IMR-90 (cell line): Measurements from ENCODE around the gene TRIM4. TPM values are rescaled to one million over a fixed set of nuclear protein-coding genes. Genes with fewer than 3 reads are reported as not detected.

ENCODE experiments used
- ATAC-seq: fragments of 200-7000 bp; cut with Tn5 transposase; 2 replicates; pipeline ENCODE4 v1.9.1; 2020; ENCODE audit warnings: low read depth, mild to moderate bottlenecking, moderate library complexity
- BruUV-seq: library from RNA; stranded (reverse); fragments of 400-500 nt; replicated peaks from 2 replicates; lab custom pipeline; 2021; lab: Mats Ljungman, UMichigan
- CTCF ChIA-PET: fragments of 300-600 bp; formaldehyde crosslinking; extraction: SDS; loops from one replicate; lab custom pipeline; 2021; ENCODE audit warnings: antibody characterized with exemption; lab: Yijun Ruan, JAX
- POLR2A ChIA-PET: fragments of 300-600 bp; sonication (Branson Sonifier 250); formaldehyde crosslinking; loops from one replicate; lab custom pipeline; 2022; ENCODE audit warnings: antibody characterized with exemption; ENCODE audit not compliant: unreplicated experiment; lab: Charles Lee
- DNase-seq: peaks from one replicate; pipeline ENCODE4 v3.0.0; 2013
- H2AFZ ChIP-seq: replicated peaks from 2 replicates; pipeline ENCODE3; 2013; ENCODE audit warnings: low read length, mild to moderate bottlenecking; ENCODE audit not compliant: poor library complexity
- H2AK5ac ChIP-seq: 2 replicates; pipeline ENCODE4 v1.6.1; 2013; ENCODE audit warnings: low read depth, low read length, inconsistent platforms
- H2AK9ac ChIP-seq: replicated peaks from 2 replicates; pipeline ENCODE3; 2013; ENCODE audit warnings: mild to moderate bottlenecking, low read depth, low read length, moderate library complexity; ENCODE audit not compliant: poor library complexity
- H2BK120ac ChIP-seq: 2 replicates; pipeline ENCODE4 v1.6.1; 2013; ENCODE audit warnings: low read depth, low read length, inconsistent platforms
- H2BK15ac ChIP-seq: 3 replicates; pipeline ENCODE4 v1.6.1; 2013; ENCODE audit warnings: low read depth, low read length, inconsistent platforms
- H2BK20ac ChIP-seq: 2 replicates; pipeline ENCODE4 v1.6.1; 2013; ENCODE audit warnings: low read depth, mild to moderate bottlenecking, inconsistent platforms, low read length, moderate library complexity
- H2BK5ac ChIP-seq: 2 replicates; pipeline ENCODE4 v1.6.1; 2013; ENCODE audit warnings: mild to moderate bottlenecking, low read depth, low read length, inconsistent platforms; ENCODE audit not compliant: poor library complexity, severe bottlenecking
- H3K14ac ChIP-seq: replicated peaks from 2 replicates; pipeline ENCODE4 v1.6.1; 2013; ENCODE audit warnings: low read depth, low read length, inconsistent platforms
- H3K18ac ChIP-seq: 2 replicates; pipeline ENCODE4 v1.6.1; 2013; ENCODE audit warnings: low read depth, low read length, control low read depth
- H3K23ac ChIP-seq: 2 replicates; pipeline ENCODE4 v1.6.1; 2013; ENCODE audit warnings: low read depth, low read length, inconsistent platforms
- H3K27ac ChIP-seq: 2 replicates; pipeline ENCODE4 v1.5.1; 2013; ENCODE audit warnings: mild to moderate bottlenecking, control low read depth, low read length; ENCODE audit not compliant: insufficient read depth
- H3K27me3 ChIP-seq: 2 replicates; pipeline ENCODE4 v1.6.1; 2013; ENCODE audit warnings: low read length; ENCODE audit not compliant: control insufficient read depth, insufficient read depth
- H3K36me3 ChIP-seq: 2 replicates; pipeline ENCODE4 v1.6.1; 2013; ENCODE audit warnings: low read length, mixed read lengths; ENCODE audit not compliant: control insufficient read depth, insufficient read depth
- H3K4ac ChIP-seq: 2 replicates; pipeline ENCODE4 v1.6.1; 2013; ENCODE audit warnings: low read depth, low read length, inconsistent platforms
- H3K4me1 ChIP-seq: 2 replicates; pipeline ENCODE4 v1.6.1; 2013; ENCODE audit warnings: low read length, mixed read lengths; ENCODE audit not compliant: control insufficient read depth, insufficient read depth
- H3K4me2 ChIP-seq: 2 replicates; pipeline ENCODE4 v1.6.1; 2013; ENCODE audit warnings: low read depth, mild to moderate bottlenecking, control low read depth, low read length, moderate library complexity
- H3K4me3 ChIP-seq: 2 replicates; pipeline ENCODE4 v1.5.1; 2013; ENCODE audit warnings: low read depth, mild to moderate bottlenecking, control low read depth, low read length, moderate library complexity; ENCODE audit not compliant: insufficient read depth
- H3K56ac ChIP-seq: 2 replicates; pipeline ENCODE4 v1.6.1; 2013; ENCODE audit warnings: low read length, inconsistent platforms; ENCODE audit not compliant: insufficient read depth; ENCODE audit errors: extremely low read depth
- H3K79me1 ChIP-seq, 2 experiments: 2 replicates each; pipeline ENCODE4 v1.6.1; 2013; ENCODE audit warnings: low read length in 2 of 2, inconsistent platforms in 1 of 2, low read depth in 1 of 2
- H3K9ac ChIP-seq: 2 replicates; pipeline ENCODE4 v1.6.1; 2013; ENCODE audit warnings: low read depth, low read length, control low read depth
- H3K9me1 ChIP-seq: 2 replicates; pipeline ENCODE4 v1.6.1; 2013; ENCODE audit warnings: low read length, inconsistent platforms; ENCODE audit not compliant: insufficient read depth
- H3K9me3 ChIP-seq: 2 replicates; pipeline ENCODE4 v1.6.1; 2013; ENCODE audit warnings: low read length; ENCODE audit not compliant: control insufficient read depth, insufficient read depth
- H4K20me1 ChIP-seq: 2 replicates; pipeline ENCODE4 v1.6.1; 2013; ENCODE audit warnings: low read length, inconsistent platforms; ENCODE audit not compliant: insufficient read depth
- H4K5ac ChIP-seq: 2 replicates; pipeline ENCODE4 v1.6.1; 2013; ENCODE audit warnings: mild to moderate bottlenecking, low read depth, low read length, control low read depth
- H4K8ac ChIP-seq, 2 experiments: 2 replicates each; pipeline ENCODE4 v1.6.1; 2013; ENCODE audit warnings: low read depth in 2 of 2, low read length in 2 of 2, control low read depth in 1 of 2, inconsistent platforms in 1 of 2
- H4K91ac ChIP-seq: 2 replicates; pipeline ENCODE4 v1.6.1; 2013; ENCODE audit warnings: low read depth, low read length, inconsistent platforms; ENCODE audit not compliant: insufficient read depth
- CEBPB ChIP-seq: IDR thresholded peaks from 2 replicates; pipeline ENCODE4 v1.6.1; 2012; ENCODE audit warnings: low read depth, low read length, improper control_type of control experiment
- CHD1 ChIP-seq: IDR thresholded peaks from 2 replicates; pipeline ENCODE4 v1.6.1; 2012; ENCODE audit warnings: low read depth, low read length, improper control_type of control experiment
- CTCF ChIP-seq: conservative IDR thresholded peaks from 2 replicates; pipeline ENCODE4 v1.5.1; 2012; ENCODE audit warnings: mild to moderate bottlenecking, low read depth, low read length, improper control_type of control experiment
- ELK1 ChIP-seq: fragments of 150-350 bp; IDR thresholded peaks from 2 replicates; pipeline ENCODE4 v1.6.1; 2016; ENCODE audit warnings: low read depth, mild to moderate bottlenecking, low read length, moderate library complexity, borderline replicate concordance
- FOS ChIP-seq: fragments of 150-350 bp; IDR thresholded peaks from 2 replicates; pipeline ENCODE4 v1.6.1; 2016; ENCODE audit warnings: low read depth, low read length
- MAZ ChIP-seq: IDR thresholded peaks from 2 replicates; pipeline ENCODE4 v1.6.1; 2012; ENCODE audit warnings: low read depth, mild to moderate bottlenecking, low read length, improper control_type of control experiment, moderate library complexity, borderline replicate concordance
- POLR2A ChIP-seq: IDR thresholded peaks from 2 replicates; pipeline ENCODE4 v1.6.1; 2012; ENCODE audit warnings: mild to moderate bottlenecking, low read depth, low read length
- RAD21 ChIP-seq: IDR thresholded peaks from 2 replicates; pipeline ENCODE4 v1.6.1; 2012; ENCODE audit warnings: low read length, improper control_type of control experiment
- RCOR1 ChIP-seq: IDR thresholded peaks from 2 replicates; pipeline ENCODE4 v1.6.1; 2012; ENCODE audit warnings: mild to moderate bottlenecking, low read length, improper control_type of control experiment; ENCODE audit not compliant: insufficient replicate concordance
- RFX5 ChIP-seq: IDR thresholded peaks from 2 replicates; pipeline ENCODE4 v1.8.0; 2012; ENCODE audit warnings: low read depth, mild to moderate bottlenecking, low read length, moderate library complexity
- SMC3 ChIP-seq: fragments of 150-350 bp; IDR thresholded peaks from 2 replicates; pipeline ENCODE4 v1.6.1; 2016; ENCODE audit warnings: low read depth, mild to moderate bottlenecking, antibody characterized with exemption, low read length, moderate library complexity
- WGBS, 2 experiments: methylation state at CpG; one replicate each; pipeline versions ENCODE4 v1.1.5 to v1.1.7; 2013; ENCODE audit warnings: missing lambda C conversion rate in 2 of 2; ENCODE audit not compliant: insufficient read length in 1 of 2; ENCODE audit errors: extremely low coverage in 2 of 2; 5-methylcytosine and 5-hydroxymethylcytosine counted together
- dilution Hi-C: fragments of 300-500 bp; cut with HindIII; formaldehyde crosslinking; loops from one replicate; pipeline ENCODE4 v1.14.3; 2018; ENCODE audit warnings: low sequenced_read_pairs; ENCODE audit not compliant: unreplicated experiment
- in situ Hi-C: fragments of 300-500 bp; cut with MboI; formaldehyde crosslinking; loops from 3 replicates; pipeline ENCODE4 v1.14.3; 2019; ENCODE audit warnings: low sequenced_read_pairs, inconsistent platforms, mixed read lengths
- intact Hi-C: fragments of 100-400 bp; cut with micrococcal nuclease; formaldehyde crosslinking; loops from 2 replicates; pipeline ENCODE4 v1.10.0; 2022
- polyA plus RNA-seq, 3 experiments: library from polyadenylated mRNA; depleted of rRNA; stranded (reverse); fragments of >200 nt; gene quantifications; 2 replicates each; pipeline ENCODE4 v1.2.3, GENCODE V29; 2012; ENCODE audit warnings: low replicate concordance in 1 of 3
- total RNA-seq: library from RNA; depleted of rRNA; stranded (reverse); fragments of >200 nt; gene quantifications from 2 replicates; pipeline ENCODE4 v1.2.3, GENCODE V29; 2012
- TF ChIP-seq, protein P1 (sequence below): fragments of 150-350 bp; IDR thresholded peaks from 2 replicates; pipeline ENCODE4 v1.6.1; 2017; ENCODE audit warnings: mild to moderate bottlenecking, antibody characterized with exemption, low read length, low read depth

Gene TRIM4
- total and polyA plus RNA-seq, 2 of the 4 experiments (the other 2 are of a cell fraction) = 10.6 to 13.4 TPM

GRCh38 chr7:99848420-99849216 lies 70.7 kb downstream of the TRIM4 start:
- H3K4me1 ChIP-seq = no peaks in the 10 kb centered on the region
- no peaks in the 10 kb centered on the region for H3K36me3 ChIP-seq
- H4K8ac ChIP-seq = no peak overlapping the region
- DNase-seq = no peak
- no peak overlapping the region for H3K56ac ChIP-seq
- H3K14ac ChIP-seq = no peak overlapping the region
- H2AK9ac ChIP-seq = no peak overlapping the region
- no peak overlapping the region for H2BK20ac ChIP-seq
- no peak overlapping the region for H2BK5ac ChIP-seq
- CTCF ChIA-PET = no interaction called here
- H3K79me1 ChIP-seq = no peaks in the 10 kb centered on the region
- H2AK5ac ChIP-seq = no peak overlapping the region
- H4K5ac ChIP-seq = no peak overlapping the region
- dilution Hi-C loops = no loop called here
- no peak overlapping the region for H3K18ac ChIP-seq
- H3K9me1 ChIP-seq = no peaks in the 10 kb centered on the region
- H2BK15ac ChIP-seq = no peak overlapping the region
- H3K9ac ChIP-seq = no peak overlapping the region
- H3K4me2 ChIP-seq = no peak overlapping the region
- H4K91ac ChIP-seq = no peak overlapping the region
- peaks cover 7% of the 10 kb centered on the region for H3K27me3 ChIP-seq
- no peaks in the 10 kb centered on the region for H3K9me3 ChIP-seq
- H2AFZ ChIP-seq = no peak overlapping the region
- intact Hi-C loops = no loop called here
- no peak overlapping the region for H3K4me3 ChIP-seq
- no peak overlapping the region for H3K27ac ChIP-seq
- no peak overlapping the region for H2BK120ac ChIP-seq
- WGBS, 2 experiments = no CpG with 5 or more reads among the region's 6 CpGs
- H3K23ac ChIP-seq = no peak overlapping the region
- BruUV-seq = no TSS peak
- in situ Hi-C loops = no loop called here
- no peak for ATAC-seq
- no peaks in the 10 kb centered on the region for H4K20me1 ChIP-seq
- TF ChIP-seq CHD1 (no peak), FOS (no peak), RFX5 (no peak), CEBPB (no peak), ELK1 (no peak), POLR2A (no peak), MAZ (no peak), CTCF (no peak), SMC3 (no peak), RCOR1 (no peak), RAD21 (no peak)
- TF ChIP-seq, protein P1, sequence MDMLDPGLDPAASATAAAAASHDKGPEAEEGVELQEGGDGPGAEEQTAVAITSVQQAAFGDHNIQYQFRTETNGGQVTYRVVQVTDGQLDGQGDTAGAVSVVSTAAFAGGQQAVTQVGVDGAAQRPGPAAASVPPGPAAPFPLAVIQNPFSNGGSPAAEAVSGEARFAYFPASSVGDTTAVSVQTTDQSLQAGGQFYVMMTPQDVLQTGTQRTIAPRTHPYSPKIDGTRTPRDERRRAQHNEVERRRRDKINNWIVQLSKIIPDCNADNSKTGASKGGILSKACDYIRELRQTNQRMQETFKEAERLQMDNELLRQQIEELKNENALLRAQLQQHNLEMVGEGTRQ = no peak
- no peak overlapping the region for H3K4ac ChIP-seq
- POLR2A ChIA-PET = no interaction called here
